HG03139 (cell line): ENCODE results near the gene DYNLL1.

ENCODE experiments used
- ATAC-seq: cut with Tn5 transposase; IDR thresholded peaks from one replicate; pipeline ENCODE4 v1.9.1; 2021; ENCODE audit not compliant: unreplicated experiment

The DYNLL1 gene

GRCh38 chr12:120546050-120546386, 50.1 kb downstream of the DYNLL1 start:
- no peak for ATAC-seq
